ENCODE data around the gene BTC.
"Not testable (repeated sequence)": the region's sequence is repeated elsewhere in the genome, so short reads cannot be mapped to it uniquely, and the experiment has no call there.

Gene BTC

GRCh38 chr4:74794382-74795010 is at the start of gene BTC:
BTC (minus strand) TSS chr4:74794523; CDS start chr4:74794325, 198 bp downstream.
- DNase-seq, result no peak

GRCh38 chr4:74840936-74841509 is 46.7 kb upstream of the BTC start:
- DNase-seq, result no peak

GRCh38 chr4:74838746-74839370 is 44.5 kb upstream of the BTC start:
- no peak for DNase-seq

GRCh38 chr4:74830928-74831327 is 36.6 kb upstream of the BTC start:
- DNase-seq, result no peak

GRCh38 chr4:74823194-74823593 is 28.9 kb upstream of the BTC start:
- DNase-seq, result no peak

- no peak for DNase-seq
These were observed 28.3 kb upstream of the BTC start for GRCh38 chr4:74822603-74823002.

- no peak for DNase-seq
These were observed 27.2 kb upstream of the BTC start for GRCh38 chr4:74821541-74821940.

GRCh38 chr4:74814052-74814451 is 19.7 kb upstream of the BTC start:
- no peak for DNase-seq

- not testable (repeated sequence) for DNase-seq
These were observed 17.7 kb upstream of the BTC start for GRCh38 chr4:74812056-74812455.

GRCh38 chr4:74805601-74806000 is 11.3 kb upstream of the BTC start:
- DNase-seq, result no peak

- no peak for DNase-seq
These were observed 6.0 kb upstream of the BTC start for GRCh38 chr4:74800310-74800709.

GRCh38 chr4:74796631-74797030 is 2.3 kb upstream of the BTC start:
- DNase-seq, result no peak

- DNase-seq, result no peak
These were observed 454 bp downstream of the BTC start for GRCh38 chr4:74793757-74794381.

- DNase-seq, result no peak
These were observed 3.7 kb downstream of the BTC start for GRCh38 chr4:74790652-74791051.

- no peak for DNase-seq
These were observed 4.8 kb downstream of the BTC start for GRCh38 chr4:74789518-74789917.

- no peak for DNase-seq
These were observed 16.8 kb downstream of the BTC start for GRCh38 chr4:74777531-74777930.

- DNase-seq, result no peak
These were observed 21.5 kb downstream of the BTC start for GRCh38 chr4:74772783-74773182.

GRCh38 chr4:74772106-74772505 is 22.2 kb downstream of the BTC start:
- DNase-seq, result no peak

GRCh38 chr4:74770226-74770910 is 24.0 kb downstream of the BTC start:
- no peak for DNase-seq

GRCh38 chr4:74768857-74769525 is 25.3 kb downstream of the BTC start:
- no peak for DNase-seq

- DNase-seq, result no peak
These were observed 30.2 kb downstream of the BTC start for GRCh38 chr4:74764119-74764518.

GRCh38 chr4:74758551-74759145 is 35.7 kb downstream of the BTC start:
- DNase-seq, result no peak

GRCh38 chr4:74757136-74757535 is 37.2 kb downstream of the BTC start:
- DNase-seq, result no peak
